K562 (cell line): ENCODE measurements around the gene SUMF1. TPM values are rescaled to one million over a fixed set of nuclear protein-coding genes. Genes with fewer than 3 reads are reported as not detected.

Experiments
- EGR1 ChIP-seq: fragments of 450-650 bp; conservative IDR thresholded peaks from 2 replicates; pipeline ENCODE4 v1.6.1; 2017; ENCODE audit warnings: mild to moderate bottlenecking
- KLF1 ChIP-seq: fragments of 450-650 bp; IDR thresholded peaks from 2 replicates; pipeline ENCODE4 v1.6.1; 2016; ENCODE audit warnings: missing genetic modification characterization, missing compliant biosample characterization
- NEUROD1 ChIP-seq: fragments of 150-350 bp; IDR thresholded peaks from 2 replicates; pipeline ENCODE4 v1.6.1; 2014; ENCODE audit warnings: borderline replicate concordance, low read length, low read depth; ENCODE audit not compliant: partially characterized antibody
- PHTF2 ChIP-seq: fragments of 250-450 bp; sonication (Bioruptor Pico); IDR thresholded peaks from 2 replicates; pipeline ENCODE4 v1.5.0; 2021; ENCODE audit warnings: mild to moderate bottlenecking
- POLR2H ChIP-seq: IDR thresholded peaks from 2 replicates; pipeline ENCODE4 v1.6.1; 2016; ENCODE audit warnings: missing genetic modification characterization, low read depth, mild to moderate bottlenecking, control low read depth, missing compliant biosample characterization, moderate library complexity
- SP1 ChIP-seq: sonication (generic); formaldehyde crosslinking; IDR thresholded peaks from 2 replicates; pipeline ENCODE4 v1.8.1; 2022; ENCODE audit warnings: mild to moderate bottlenecking, missing genetic modification reagents
- SPI1 ChIP-seq: IDR thresholded peaks from 2 replicates; pipeline ENCODE4 v1.6.1; 2011; ENCODE audit warnings: low read depth, low read length, control low read depth, borderline replicate concordance
- SUPT5H ChIP-seq: fragments of 450-650 bp; IDR thresholded peaks from 2 replicates; pipeline ENCODE4 v1.6.1; 2016
- TAF1 ChIP-seq: IDR thresholded peaks from 2 replicates; pipeline ENCODE4 v1.6.1; 2011; ENCODE audit warnings: mild to moderate bottlenecking, low read length, moderate library complexity; ENCODE audit not compliant: insufficient read depth, control insufficient read depth, severe bottlenecking; ENCODE audit errors: extremely low read depth
- TRIM24 ChIP-seq, 2 experiments: fragments of 450-650 bp; IDR thresholded peaks; 2 replicates each; pipeline ENCODE4 v1.6.1; 2016
- ZFP30 ChIP-seq: fragments of 250-450 bp; sonication (Bioruptor Pico); IDR thresholded peaks from 2 replicates; pipeline ENCODE4 v1.8.0; 2022; ENCODE audit warnings: moderate library complexity, mild to moderate bottlenecking, inconsistent platforms, borderline replicate concordance
- polyA plus RNA-seq, 8 experiments: library from polyadenylated mRNA; depleted of rRNA in 4 of 8; stranded (reverse) in 5 of 8; unstranded in 3 of 8; fragments of >200 nt; fragmentation: Nextera tagmentation in 2 of 8; fragmentation: Illumina TruSeq in 1 of 8; extraction: Ambion mirVana in 2 of 8; extraction: Trizol in 1 of 8; gene quantifications; 2 replicates each; pipeline versions ENCODE4 v1.2.1 to v1.2.3, GENCODE V29; 2011 to 2014; ENCODE audit warnings: inconsistent platforms in 1 of 8, missing spikeins in 1 of 8
- total RNA-seq, 7 experiments: library from RNA; depleted of rRNA in 6 of 7; stranded (reverse); fragments of >200 nt in 6 of 7; fragmentation: Illumina TruSeq in 2 of 7; extraction: Trizol in 2 of 7; gene quantifications; 2 replicates each; pipeline versions ENCODE4 v1.2.1 to v1.2.3, GENCODE V29; 2011 to 2021; ENCODE audit warnings: low replicate concordance in 1 of 7
- TF ChIP-seq, protein P1 (sequence below), 2 experiments: fragments of 450-650 bp; IDR thresholded peaks; 2 replicates each; pipeline ENCODE4 v1.6.1; 2016; ENCODE audit warnings: mild to moderate bottlenecking in 2 of 2, borderline replicate concordance in 1 of 2, low read depth in 1 of 2, moderate library complexity in 1 of 2
- TF ChIP-seq, protein P2 (sequence below): sonication (generic); formaldehyde crosslinking; IDR thresholded peaks from 2 replicates; pipeline ENCODE4 v1.8.0; 2022; ENCODE audit warnings: mild to moderate bottlenecking, missing genetic modification reagents
- TF ChIP-seq, protein P3 (sequence below), 2 experiments: fragments of 450-650 bp in 1 of 2; sonication (generic) in 1 of 2; formaldehyde crosslinking in 1 of 2; IDR thresholded peaks in 1 of 2; conservative IDR thresholded peaks in 1 of 2; 2 replicates each; pipeline versions ENCODE4 v1.6.1 to v1.8.1; 2016 to 2023; ENCODE audit warnings: mild to moderate bottlenecking in 2 of 2, moderate library complexity in 2 of 2, inconsistent platforms in 1 of 2, missing genetic modification reagents in 1 of 2

The SUMF1 gene
- total and polyA plus RNA-seq, 9 of the 15 experiments (the other 6 are each of a cell fraction or from before 2014, with no cell fraction given): 1.3 to 7.4 (median 4.2) TPM

DNA sequence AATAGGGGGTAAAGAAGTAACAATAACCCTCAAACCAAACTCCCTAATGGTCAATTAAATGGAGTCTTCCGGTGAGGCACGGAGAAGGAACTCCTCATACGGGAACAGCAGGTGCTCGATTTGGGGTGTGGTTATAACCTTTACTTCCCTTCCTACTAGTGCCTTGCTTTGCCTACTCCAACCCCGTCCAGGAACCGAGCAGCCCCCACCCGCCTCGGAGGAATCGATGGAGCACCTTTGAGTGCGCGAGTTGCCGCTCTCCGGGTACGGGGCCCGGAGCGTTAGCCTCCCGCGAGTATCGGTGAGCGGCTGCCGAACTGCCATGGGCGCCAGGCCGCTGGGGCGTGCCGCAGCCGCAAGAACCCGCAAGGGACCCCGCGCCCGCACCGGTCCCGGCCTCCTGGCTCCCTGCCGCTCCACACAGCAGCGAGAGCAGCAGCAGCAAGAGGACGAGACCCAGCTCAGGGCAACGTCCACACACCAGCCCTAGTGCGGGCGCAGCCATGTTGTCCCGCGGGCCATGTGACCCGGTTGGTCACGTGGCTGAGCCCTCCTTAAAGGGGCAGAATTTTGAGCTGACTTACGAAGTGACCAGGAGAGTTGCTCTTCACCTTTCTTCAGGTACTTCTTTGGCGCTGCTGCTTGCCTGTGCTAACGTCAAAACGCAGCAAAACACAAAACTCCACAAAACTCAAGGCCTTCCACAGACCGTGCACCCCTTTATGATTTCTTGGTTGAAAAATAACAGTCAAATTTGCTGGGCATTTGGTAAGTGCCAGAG is at the start of gene SUMF1 (continued):
- TF ChIP-seq TRIM24 (IDR thresholded peaks at IDR 0.05) (no peak), PHTF2 (no peak), SPI1 (0 out of 2 replicates have a peak, but pooled peaks have one; percentile 31), ZFP30 (CRISPR knock-in tag) (no peak), SUPT5H (peak; percentile 89), EGR1 (no peak), NEUROD1 (peak; percentile 76), SP1 (CRISPR knock-in tag) (peak; percentile 62), KLF1 (tag) (0 out of 2 replicates have a peak, but pooled peaks have one; percentile 21), TAF1 (peak; percentile 95), POLR2H (tag) (0 out of 2 replicates have a peak, but pooled peaks have one; percentile 36)
- TF ChIP-seq, protein P1, sequence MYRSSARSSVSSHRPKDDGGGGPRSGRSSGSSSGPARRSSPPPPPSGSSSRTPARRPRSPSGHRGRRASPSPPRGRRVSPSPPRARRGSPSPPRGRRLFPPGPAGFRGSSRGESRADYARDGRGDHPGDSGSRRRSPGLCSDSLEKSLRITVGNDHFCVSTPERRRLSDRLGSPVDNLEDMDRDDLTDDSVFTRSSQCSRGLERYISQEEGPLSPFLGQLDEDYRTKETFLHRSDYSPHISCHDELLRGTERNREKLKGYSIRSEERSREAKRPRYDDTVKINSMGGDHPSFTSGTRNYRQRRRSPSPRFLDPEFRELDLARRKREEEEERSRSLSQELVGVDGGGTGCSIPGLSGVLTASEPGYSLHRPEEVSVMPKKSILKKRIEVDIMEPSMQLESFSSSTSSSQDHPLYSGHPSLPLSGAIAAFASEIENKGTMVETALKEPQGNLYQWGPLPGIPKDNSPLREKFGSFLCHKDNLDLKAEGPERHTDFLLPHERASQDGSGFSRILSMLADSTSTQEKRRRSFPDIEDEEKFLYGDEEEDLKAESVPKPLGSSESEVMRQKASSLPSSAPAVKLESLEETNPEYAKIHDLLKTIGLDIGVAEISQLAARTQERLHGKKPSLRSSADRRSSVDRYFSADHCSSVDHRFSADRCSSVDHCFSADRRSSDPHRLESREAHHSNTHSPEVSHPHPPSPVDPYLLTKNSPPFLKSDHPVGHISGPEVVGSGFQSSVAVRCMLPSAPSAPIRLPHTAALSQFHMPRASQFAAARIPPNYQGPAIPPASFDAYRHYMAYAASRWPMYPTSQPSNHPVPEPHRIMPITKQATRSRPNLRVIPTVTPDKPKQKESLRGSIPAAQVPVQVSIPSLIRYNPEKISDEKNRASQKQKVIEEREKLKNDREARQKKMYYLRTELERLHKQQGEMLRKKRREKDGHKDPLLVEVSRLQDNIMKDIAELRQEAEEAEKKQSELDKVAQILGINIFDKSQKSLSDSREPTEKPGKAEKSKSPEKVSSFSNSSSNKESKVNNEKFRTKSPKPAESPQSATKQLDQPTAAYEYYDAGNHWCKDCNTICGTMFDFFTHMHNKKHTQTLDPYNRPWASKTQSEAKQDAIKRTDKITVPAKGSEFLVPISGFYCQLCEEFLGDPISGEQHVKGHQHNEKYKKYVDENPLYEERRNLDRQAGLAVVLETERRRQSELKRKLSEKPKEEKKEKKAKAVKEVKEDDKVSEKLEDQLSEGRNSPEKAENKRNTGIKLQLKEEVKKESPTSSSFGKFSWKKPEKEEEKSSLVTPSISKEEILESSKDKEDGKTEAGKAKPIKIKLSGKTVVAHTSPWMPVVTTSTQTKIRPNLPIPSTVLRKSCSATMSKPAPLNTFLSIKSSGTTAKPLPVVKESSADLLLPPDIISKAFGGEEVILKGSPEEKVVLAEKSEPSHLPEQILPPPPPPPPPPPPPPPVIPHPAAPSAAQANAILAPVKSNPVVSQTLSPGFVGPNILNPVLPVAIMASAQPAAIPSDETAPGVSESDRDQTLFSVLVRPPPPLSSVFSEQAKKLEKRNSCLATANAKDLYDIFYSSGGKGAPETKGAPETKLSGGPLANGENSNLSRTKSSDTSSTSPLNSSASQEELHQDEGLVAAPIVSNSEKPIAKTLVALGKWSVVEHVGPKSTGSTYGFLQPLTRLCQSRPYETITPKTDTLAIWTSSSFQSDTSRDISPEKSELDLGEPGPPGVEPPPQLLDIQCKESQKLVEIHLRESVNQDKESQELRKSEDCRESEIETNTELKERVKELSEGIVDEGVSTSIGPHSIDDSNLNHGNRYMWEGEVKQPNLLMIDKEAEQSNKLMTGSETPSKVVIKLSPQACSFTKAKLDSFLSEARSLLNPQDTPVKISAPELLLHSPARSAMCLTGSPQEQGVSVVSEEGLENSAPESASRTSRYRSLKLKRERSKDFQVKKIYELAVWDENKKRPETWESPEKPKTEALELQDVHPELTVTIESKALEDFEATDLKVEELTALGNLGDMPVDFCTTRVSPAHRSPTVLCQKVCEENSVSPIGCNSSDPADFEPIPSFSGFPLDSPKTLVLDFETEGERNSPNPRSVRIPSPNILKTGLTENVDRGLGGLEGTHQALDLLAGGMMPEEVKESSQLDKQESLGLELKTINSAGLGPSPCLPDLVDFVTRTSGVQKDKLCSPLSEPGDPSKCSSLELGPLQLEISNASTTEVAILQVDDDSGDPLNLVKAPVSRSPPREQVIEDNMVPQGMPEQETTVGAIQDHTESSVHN (IDR thresholded peaks at IDR 0.05; ENCODE audit: borderline replicate concordance in 1 of 2, low read depth in 1 of 2): no peak
- TF ChIP-seq, protein P2, sequence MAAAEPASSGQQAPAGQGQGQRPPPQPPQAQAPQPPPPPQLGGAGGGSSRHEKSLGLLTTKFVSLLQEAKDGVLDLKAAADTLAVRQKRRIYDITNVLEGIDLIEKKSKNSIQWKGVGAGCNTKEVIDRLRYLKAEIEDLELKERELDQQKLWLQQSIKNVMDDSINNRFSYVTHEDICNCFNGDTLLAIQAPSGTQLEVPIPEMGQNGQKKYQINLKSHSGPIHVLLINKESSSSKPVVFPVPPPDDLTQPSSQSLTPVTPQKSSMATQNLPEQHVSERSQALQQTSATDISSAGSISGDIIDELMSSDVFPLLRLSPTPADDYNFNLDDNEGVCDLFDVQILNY (CRISPR knock-in tag): peak; percentile 95
- TF ChIP-seq, protein P3, sequence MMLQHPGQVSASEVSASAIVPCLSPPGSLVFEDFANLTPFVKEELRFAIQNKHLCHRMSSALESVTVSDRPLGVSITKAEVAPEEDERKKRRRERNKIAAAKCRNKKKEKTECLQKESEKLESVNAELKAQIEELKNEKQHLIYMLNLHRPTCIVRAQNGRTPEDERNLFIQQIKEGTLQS (IDR thresholded peaks at IDR 0.05): peak; percentile 53; the same call in 1 of the 2 replicates
- TF ChIP-seq, protein P3 (CRISPR knock-in tag; conservative IDR thresholded peaks at IDR 0.05): no peak
